Ascending aorta (tissue), 2 donors: ENCODE measurements around the gene ARHGAP15. TPM values are rescaled to one million over a fixed set of nuclear protein-coding genes. Genes with fewer than 3 reads are reported as not detected.

Experiments used
- DNase-seq, 2 donors: peaks; one replicate each; pipeline ENCODE4 v3.0.0-alpha.2; 2019; ENCODE audit warnings: low spot score in 2 of 2
- H3K27ac ChIP-seq, 2 donors: fragments of 200-600 bp; sonication (generic); one replicate each; pipeline ENCODE4 v1.5.1; 2016 to 2017; ENCODE audit warnings: mild to moderate bottlenecking in 1 of 2
- H3K27me3 ChIP-seq: fragments of 200-600 bp; sonication (generic); one replicate; pipeline ENCODE4 v1.5.1; 2017
- H3K36me3 ChIP-seq, 2 donors: fragments of 200-600 bp; sonication (generic); one replicate each; pipeline ENCODE4 v1.5.1; 2016
- H3K4me1 ChIP-seq, 2 donors: fragments of 200-600 bp; sonication (generic); one replicate each; pipeline ENCODE4 v1.5.1; 2016 to 2017; ENCODE audit warnings: mild to moderate bottlenecking in 1 of 2
- H3K4me3 ChIP-seq, 2 donors: fragments of 200-600 bp; sonication (generic); one replicate each; pipeline ENCODE4 v1.5.1; 2016 to 2017; ENCODE audit warnings: mild to moderate bottlenecking in 1 of 2
- H3K9me3 ChIP-seq, 2 donors: fragments of 200-600 bp; sonication (generic); one replicate each; pipeline ENCODE4 v1.5.1; 2016
- CTCF ChIP-seq, 3 experiments: fragments of 200-600 bp in 2 of 3; fragments of 450-650 bp in 1 of 3; sonication (generic) in 2 of 3; IDR thresholded peaks; one replicate each; pipeline ENCODE4 v1.5.1; 2016 to 2019; ENCODE audit warnings: antibody characterized with exemption in 3 of 3, mild to moderate bottlenecking in 1 of 3, moderate library complexity in 1 of 3
- intact Hi-C: fragments of 100-400 bp; cut with DNase I; formaldehyde crosslinking; loops from one replicate; pipeline ENCODE4 v1.15.1; 2023
- total RNA-seq: library from RNA; depleted of rRNA; stranded (reverse); fragments of >200 nt; gene quantifications from one replicate; pipeline ENCODE4 v1.1.0, GENCODE V29; 2016

ARHGAP15 gene
- total RNA-seq, 1 donor from 2014 or later: 1.4 TPM

GRCh38 chr2:143392358-143392757 lies 263.1 kb downstream of the ARHGAP15 start:
- H3K4me3 ChIP-seq: no peak overlapping the region
- no peak overlapping the region for H3K27ac ChIP-seq
- no peak for TF ChIP-seq CTCF (IDR thresholded peaks at IDR 0.05)
- H3K4me1 ChIP-seq: no peaks in the 10 kb centered on the region
- no peaks in the 10 kb centered on the region for H3K9me3 ChIP-seq
- DNase-seq: no peak
- H3K36me3 ChIP-seq: no peaks in the 10 kb centered on the region
- intact Hi-C loops: no loop called here
- H3K27me3 ChIP-seq: no peaks in the 10 kb centered on the region

GRCh38 chr2:143394062-143394461 lies 264.8 kb downstream of the ARHGAP15 start:
- Histone ChIP-seq H3K36me3 (no peaks in the 10 kb centered on the region), H3K4me3 (no peak overlapping the region), H3K27ac (no peak overlapping the region), H3K27me3 (no peaks in the 10 kb centered on the region), H3K9me3 (no peaks in the 10 kb centered on the region), H3K4me1 (no peaks in the 10 kb centered on the region)
- no peak for TF ChIP-seq CTCF (IDR thresholded peaks at IDR 0.05)
- no peak for DNase-seq
- intact Hi-C loops: no loop called here

- Histone ChIP-seq H3K27me3 (no peaks in the 10 kb centered on the region), H3K36me3 (no peaks in the 10 kb centered on the region), H3K9me3 (no peaks in the 10 kb centered on the region), H3K4me3 (no peak overlapping the region), H3K27ac (no peak overlapping the region), H3K4me1 (no peaks in the 10 kb centered on the region)
- DNase-seq: no peak
- intact Hi-C loops: no loop called here
- no peak for TF ChIP-seq CTCF (IDR thresholded peaks at IDR 0.05)
These were observed 268.8 kb downstream of the ARHGAP15 start for GRCh38 chr2:143397884-143398614.

GRCh38 chr2:143398781-143399180 lies 269.6 kb downstream of the ARHGAP15 start:
- no peak for DNase-seq
- Histone ChIP-seq H3K27ac (no peak overlapping the region), H3K27me3 (no peaks in the 10 kb centered on the region), H3K4me1 (no peaks in the 10 kb centered on the region), H3K4me3 (no peak overlapping the region), H3K36me3 (no peaks in the 10 kb centered on the region), H3K9me3 (no peaks in the 10 kb centered on the region)
- no peak for TF ChIP-seq CTCF (IDR thresholded peaks at IDR 0.05)
- intact Hi-C loops: no loop called here

GRCh38 chr2:143399631-143400069 lies 270.4 kb downstream of the ARHGAP15 start:
- DNase-seq: no peak
- Histone ChIP-seq H3K27me3 (no peaks in the 10 kb centered on the region), H3K27ac (no peak overlapping the region), H3K4me1 (no peaks in the 10 kb centered on the region), H3K36me3 (no peaks in the 10 kb centered on the region), H3K9me3 (no peaks in the 10 kb centered on the region), H3K4me3 (no peak overlapping the region)
- intact Hi-C loops: no loop called here
- no peak for TF ChIP-seq CTCF (IDR thresholded peaks at IDR 0.05)
